VCaP (cell line): ENCODE results near the gene MUC5B.

Source experiments
- H3K27ac ChIP-seq: fragments of 450-650 bp; 2 replicates; pipeline ENCODE4 v1.5.1; 2017
- TF ChIP-seq, protein P1 (sequence below): fragments of 450-650 bp; conservative IDR thresholded peaks from 2 replicates; pipeline ENCODE4 v1.5.1; 2017; ENCODE audit warnings: mild to moderate bottlenecking, moderate library complexity

Gene MUC5B

DNA sequence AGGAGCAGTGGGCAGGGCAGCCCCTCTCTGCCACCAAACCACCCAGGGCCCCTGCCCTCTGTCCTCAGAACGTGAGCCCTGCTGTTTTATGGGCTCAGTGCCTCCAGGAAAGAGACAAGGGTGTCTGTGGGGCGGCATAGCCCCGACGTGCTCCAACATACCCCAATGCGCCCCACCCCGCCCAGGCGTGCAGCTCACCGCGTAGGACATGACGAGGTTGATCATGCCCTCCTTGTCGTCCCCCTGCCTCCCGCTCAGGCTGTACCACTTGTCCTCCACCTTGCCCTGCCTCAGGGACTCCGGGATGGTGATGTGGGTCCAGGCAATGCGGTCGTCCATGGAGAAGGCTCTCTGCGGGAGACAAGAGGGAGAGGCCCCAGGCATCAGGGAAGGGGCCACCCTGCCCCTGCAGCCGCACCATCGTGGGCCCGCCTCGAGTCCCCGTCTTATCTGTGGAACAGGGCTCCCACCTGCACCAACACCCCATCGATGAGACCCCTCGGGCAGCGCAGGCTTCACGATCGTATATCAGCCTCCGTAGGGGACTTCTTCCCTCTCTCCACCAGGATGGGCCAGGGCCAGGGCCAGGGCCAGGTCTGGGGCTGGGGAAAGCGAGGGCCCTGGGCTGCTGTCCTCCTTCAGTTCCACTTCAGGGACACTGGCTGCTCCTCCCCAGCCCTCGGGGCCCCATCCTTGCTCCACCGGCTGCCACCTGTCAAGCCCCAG, 65.7 kb downstream of the MUC5B start:
- H3K27ac ChIP-seq = no peak overlapping the region
- TF ChIP-seq, protein P1, sequence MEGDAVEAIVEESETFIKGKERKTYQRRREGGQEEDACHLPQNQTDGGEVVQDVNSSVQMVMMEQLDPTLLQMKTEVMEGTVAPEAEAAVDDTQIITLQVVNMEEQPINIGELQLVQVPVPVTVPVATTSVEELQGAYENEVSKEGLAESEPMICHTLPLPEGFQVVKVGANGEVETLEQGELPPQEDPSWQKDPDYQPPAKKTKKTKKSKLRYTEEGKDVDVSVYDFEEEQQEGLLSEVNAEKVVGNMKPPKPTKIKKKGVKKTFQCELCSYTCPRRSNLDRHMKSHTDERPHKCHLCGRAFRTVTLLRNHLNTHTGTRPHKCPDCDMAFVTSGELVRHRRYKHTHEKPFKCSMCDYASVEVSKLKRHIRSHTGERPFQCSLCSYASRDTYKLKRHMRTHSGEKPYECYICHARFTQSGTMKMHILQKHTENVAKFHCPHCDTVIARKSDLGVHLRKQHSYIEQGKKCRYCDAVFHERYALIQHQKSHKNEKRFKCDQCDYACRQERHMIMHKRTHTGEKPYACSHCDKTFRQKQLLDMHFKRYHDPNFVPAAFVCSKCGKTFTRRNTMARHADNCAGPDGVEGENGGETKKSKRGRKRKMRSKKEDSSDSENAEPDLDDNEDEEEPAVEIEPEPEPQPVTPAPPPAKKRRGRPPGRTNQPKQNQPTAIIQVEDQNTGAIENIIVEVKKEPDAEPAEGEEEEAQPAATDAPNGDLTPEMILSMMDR = no peak

DNA sequence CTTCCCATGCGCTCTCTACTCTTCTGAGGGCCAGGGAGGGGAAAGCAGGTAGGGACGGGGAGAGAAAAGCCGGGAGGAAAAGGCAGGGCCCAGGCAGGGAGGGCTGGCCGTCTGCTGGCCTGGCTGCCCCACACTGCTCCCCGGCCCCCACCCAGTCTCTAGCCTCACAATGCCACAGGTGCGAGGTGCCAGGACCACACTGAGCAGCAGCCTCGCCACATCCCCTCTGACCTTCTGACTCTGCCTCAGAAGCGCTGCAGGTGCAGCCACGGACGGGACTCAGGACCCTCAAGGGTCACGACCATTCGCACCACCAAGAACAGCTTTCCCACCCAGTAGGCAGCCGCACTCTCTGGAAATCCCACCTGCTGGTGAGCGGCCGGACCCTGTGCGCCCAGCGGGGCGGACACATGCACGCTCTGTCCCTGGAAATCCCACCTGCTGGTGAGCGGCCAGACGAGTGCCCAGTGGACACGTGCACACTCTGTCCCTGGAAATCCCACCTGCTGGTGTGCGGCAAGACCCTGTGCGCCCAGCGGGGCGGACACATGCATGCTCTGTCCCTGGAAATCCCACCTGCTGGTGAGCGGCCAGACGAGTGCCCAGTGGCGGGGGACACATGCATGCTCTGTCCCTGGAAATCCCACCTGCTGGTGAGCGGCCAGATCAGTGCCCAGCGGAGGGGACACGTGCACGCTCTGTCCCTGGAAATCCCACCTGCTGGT, 66.5 kb downstream of the MUC5B start:
- H3K27ac ChIP-seq = no peak overlapping the region
- TF ChIP-seq, protein P1 = no peak

DNA sequence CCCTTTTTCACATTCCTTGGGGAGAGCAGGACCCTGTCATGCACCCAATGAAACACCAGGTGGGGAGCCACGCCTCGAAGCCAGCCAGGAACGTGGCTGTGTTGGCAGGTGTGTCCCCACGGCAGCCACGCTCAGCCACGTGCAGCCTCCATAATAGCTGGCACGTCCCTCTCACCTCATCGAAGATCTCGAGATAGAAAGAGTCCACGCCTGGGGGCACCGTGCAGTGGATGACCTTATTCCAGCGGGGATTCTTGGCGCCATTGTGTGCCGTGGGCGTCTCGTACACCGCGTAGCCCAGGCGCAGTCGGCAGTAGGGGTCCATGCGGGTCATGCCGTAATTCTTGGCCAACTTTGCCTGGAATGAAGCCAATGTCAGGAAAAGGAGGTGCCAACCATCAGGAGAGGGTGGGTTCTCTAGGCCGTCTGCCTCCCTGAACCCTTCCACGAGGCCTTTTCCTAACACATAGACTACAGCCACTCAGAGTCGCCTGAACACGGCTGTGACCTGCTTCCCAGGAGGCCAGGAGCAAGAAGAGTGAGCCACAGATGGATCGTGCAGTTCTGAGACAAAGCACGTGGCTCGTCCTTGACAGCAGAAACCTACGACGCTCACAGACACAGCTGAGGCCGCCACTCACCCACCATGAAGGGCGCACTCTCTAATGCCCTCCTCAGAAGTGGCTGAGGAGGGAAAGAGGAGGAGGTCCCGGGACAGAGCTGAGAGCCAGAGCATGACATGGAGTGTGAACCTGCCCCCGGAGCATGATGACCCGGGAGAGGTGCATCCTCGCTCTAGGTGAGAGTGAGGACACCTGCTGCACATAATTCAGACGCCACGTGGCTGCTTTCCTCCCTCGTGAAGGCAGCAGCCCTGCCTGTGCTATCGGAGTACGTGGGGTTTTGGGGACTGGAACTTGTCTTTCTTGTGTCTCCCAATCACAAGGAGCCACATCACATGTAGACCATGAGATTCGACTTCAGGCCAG, 67.5 kb downstream of the MUC5B start:
- TF ChIP-seq, protein P1 = no peak
- peak overlapping the region; percentile 33; the same call in 1 of the 2 replicates for H3K27ac ChIP-seq

DNA sequence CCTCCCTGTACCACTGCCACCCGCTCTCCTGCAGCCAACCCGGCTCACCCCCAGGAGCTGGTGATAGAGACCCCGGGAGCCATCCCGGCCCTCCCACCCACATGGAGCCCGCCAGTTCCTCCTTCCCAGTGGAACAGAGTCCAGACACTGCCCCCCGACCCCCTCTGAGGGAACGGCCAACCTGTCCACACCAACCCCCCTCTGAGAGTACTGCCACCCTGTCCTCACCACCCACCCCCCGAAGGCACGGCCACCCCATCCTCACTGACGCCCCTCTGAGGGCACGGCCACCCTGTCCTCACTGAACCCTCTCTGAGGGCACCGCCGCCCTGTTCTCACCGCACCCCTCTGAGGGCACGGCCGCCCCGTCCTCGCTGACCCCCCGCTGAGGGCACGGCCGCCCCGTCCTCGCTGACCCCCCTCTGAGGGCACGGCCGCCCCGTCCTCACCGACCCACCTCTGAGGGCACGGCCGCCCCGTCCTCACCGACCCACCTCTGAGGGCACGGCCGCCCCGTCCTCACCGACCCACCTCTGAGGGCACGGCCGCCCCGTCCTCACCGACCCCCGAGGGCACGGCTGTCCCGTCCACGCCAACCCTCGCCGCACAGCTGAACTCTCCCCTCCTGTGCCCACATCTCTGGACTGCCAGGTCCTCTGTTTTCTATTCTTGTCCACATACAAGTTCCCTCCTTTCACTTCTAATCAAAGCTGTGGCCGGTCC, 68.6 kb downstream of the MUC5B start:
- H3K27ac ChIP-seq = peak overlapping the region; percentile 33; the same call in 1 of the 2 replicates
- TF ChIP-seq, protein P1 = no peak

DNA sequence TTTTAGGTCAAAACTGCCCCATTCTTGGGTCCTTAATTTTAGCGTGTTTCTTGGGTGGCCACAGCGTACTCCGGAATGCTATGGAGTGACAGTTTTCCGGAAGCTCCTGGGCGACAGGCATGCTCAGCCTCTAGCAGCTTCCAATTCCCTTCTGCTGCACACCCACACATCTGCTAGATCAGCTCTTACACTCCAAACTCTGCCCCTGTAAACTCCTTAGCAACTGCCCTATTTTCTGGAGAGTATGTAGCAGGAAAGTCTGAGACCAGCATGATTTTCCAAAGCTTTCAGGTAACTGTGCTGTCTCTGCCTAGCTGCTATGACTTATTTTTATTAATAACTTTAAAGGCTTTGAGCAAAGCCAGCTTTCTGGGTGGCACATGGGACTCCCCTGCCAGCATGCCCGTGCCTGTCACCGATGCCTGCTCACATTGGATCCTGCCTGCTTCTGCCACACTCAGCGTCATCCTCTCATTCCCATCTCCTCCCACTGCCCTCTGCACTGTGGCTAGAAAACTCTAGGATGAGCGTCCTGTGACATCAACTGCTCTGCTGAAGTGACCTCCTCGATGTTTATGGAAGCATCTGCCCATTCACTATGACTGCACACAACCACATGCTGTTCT, 69.3 kb downstream of the MUC5B start:
- no peak overlapping the region for H3K27ac ChIP-seq
- TF ChIP-seq, protein P1 = no peak

DNA sequence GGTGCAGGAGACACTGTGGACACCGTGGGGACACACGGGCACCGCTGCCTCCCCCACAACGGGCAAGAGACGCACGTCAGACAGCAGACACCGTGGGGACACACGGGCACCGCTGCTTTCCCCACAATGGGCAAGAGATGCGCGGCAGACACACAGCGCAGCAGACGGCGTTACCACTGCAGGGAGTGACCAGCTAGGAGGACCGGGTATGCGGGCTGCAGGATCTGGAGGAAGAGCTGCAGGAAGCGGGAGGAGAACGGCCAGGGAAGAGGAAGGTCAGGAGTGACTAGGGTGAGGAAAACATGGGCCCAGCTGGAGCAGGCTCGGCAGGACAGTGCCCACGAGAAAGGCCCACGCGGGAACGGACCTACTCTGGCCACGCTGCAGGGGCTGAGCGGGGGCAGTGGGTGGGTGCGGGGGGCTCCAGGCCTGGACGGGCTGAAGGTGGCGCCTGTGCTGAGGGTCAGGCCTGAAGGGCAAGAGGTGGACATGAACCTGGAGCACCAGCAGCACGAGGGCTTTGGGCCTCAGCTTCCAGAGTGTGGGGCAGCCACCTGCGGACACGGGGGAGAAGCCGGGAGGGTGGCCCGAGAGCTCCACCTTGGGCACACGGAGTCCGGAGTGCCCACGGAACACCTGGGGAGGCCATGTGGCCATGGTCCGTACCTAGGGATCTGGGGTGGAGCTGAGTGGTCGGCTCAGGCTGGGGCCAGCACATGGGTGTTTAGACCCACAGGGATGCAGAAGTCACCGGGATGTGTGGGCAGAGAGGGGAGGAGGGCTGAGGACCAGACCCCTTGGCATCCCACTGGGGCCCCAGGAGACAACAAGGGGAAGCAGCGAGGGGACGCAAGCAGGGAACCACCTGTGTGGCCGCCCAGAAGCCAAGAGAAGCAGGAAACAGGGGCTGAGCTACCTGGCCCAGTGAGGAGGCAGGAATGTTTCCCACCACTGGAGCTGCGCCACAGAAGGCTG, 70.1 kb downstream of the MUC5B start:
- TF ChIP-seq, protein P1 = no peak
- no peak overlapping the region for H3K27ac ChIP-seq
